GM19351 (cell line): ENCODE results near the gene ITLN1.
"Not testable (repeated sequence)": the region's sequence is repeated elsewhere in the genome, so short reads cannot be mapped to it uniquely, and the experiment has no call there.

Experiments used
- ATAC-seq: cut with Tn5 transposase; IDR thresholded peaks from one replicate; pipeline ENCODE4 v1.9.1; 2021; ENCODE audit warnings: mild to moderate bottlenecking, moderate library complexity; ENCODE audit not compliant: unreplicated experiment

Gene ITLN1

DNA sequence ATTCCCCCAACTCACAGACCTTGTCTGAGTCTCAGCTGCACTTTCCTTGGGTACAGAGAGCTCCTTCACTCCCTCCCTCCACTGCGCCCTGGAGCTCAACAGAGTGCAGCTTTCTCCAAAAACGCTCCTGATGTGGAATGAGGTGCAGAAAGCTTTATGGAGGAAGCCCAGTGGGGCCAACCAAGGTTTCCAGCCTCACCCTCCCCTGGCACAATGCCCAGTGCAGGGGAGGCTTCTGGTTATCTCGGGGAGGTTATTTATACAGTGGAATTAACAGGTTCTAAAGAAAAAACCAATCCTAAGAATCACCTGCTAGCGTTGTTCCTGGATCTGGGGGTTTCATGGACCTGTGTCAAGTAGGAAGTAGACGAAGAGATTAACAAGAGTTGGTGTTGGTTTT lies at the start of gene ITLN1:
ITLN1 (minus strand) TSS at position 139 of the 400 bp plus-strand sequence. CDS start 303 bp downstream, outside the sequence.
- no peak for ATAC-seq

DNA sequence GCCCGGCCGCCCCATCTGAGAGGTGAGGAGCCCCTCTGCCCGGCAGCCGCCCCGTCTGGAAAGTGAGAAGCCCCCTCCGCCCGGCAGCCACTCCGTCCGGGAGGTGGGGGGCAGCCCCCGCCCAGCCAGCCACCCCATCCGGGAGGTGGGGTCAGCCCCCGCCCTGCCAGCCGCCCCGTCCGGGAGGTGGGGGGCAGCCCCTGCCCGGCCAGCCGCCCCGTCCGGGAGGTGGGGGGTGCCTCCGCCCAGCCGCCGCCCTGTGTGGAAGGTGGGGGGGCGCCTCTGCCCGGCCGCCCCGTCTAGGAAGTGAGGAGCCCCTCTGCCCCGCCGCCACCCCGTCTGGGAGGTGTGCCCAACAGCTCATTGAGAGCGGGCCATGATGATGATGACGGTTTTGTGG lies 48.3 kb upstream of the ITLN1 start:
- not testable (repeated sequence) for ATAC-seq

DNA sequence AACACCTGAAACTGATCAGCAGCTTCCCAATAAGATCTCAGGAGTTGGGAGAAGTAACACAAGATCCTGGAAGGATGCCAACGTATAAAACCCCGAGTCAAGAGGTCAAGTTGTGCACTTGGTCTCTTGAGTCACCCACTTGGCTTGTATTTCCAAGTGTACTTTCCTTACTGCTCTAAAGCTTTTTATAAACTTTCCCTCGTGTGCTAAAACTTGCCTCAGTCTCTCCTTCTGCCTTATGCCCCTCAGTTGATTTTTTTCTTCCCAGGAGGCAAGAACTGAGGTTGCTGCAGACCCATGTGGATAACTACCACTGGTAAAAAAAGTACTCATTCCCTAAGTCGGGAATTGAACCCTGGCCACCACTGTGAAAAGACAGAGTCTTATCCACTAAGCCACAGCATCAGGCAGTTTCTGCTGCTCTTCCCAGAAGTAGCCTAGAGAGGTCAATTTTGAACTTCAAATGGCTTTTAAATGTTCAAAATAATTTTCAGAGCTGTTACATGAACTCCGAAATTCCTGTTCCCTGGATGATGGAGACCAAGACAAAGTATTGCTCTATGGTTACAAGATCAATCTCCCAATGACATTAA lies 40.8 kb upstream of the ITLN1 start:
- ATAC-seq, result no peak

DNA sequence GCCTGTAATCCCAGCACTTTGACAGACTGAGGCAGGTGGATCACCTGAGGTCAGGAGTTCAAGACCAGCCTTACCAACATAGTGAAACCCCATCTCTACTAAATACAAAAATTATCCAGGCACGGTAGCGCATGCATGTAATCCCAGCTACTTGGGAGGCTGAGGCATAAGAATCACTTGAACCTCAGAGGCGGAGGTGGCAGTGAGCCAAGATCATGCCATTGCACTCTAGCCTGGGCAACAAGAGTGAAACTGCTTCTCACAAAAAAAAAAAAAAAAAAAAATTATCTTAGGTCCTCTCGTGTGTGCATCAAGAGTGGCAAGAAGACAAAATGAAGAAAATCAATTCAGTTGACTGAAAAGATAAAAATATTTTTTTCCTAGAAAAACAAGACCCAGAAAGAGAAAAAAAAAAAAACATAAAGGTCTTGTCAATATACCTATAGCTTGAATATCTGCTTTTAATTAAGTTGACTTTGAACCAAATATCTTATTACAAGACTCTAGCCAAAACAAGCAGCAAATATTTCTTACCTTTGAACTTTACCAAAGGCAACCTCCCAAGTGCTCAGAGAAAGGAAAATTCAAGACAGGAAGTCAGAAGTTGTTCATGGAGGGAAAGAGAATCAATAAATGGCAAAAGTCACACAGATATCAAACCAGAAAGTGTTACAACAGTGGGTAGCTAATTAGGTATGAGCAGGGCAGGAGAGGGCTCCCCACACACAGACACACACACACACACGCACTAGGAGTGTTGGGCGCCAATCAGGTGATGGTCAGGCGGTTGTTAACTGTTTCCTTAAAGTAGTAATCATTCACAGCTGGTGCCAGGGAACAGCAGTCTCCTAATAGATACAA lies 40.0 kb upstream of the ITLN1 start:
- no peak for ATAC-seq

DNA sequence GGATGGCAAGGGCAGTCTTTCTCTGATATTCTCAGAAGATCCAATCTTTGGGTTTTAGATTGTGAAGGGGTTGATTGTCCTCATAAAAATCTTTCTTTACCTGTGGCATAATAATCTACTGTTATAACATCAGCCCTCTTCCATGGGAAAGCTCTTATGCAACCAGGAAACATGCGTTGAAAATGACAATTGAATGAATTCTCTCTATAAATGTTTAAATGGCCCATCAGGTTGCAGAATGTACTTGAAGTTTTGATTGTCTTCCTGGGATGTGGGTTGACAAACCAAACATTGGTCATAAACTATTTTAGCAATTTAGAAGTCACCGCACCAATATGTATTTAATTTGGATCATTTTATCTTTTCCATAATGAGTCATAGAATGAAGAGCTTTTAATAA lies 31.7 kb upstream of the ITLN1 start:
- no peak for ATAC-seq

DNA sequence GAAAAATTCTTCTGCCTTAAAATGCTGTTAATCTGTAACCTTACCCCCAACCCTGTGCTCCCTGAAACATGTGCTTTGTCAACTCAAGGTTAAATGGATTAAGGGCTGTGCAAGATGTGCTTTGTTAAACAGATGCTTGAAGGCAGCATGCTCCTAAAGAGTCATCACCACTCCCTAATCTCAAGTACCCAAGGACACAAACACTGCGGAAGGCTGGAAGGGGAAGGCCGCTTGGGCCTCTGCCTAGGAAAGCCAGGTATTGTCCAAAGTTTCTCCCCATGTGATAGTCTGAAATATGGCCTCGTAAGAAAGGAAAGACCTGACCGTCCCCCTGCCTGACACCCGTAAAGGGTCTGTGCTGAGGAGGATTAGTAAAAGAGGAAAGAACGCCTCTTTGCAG lies 28.2 kb upstream of the ITLN1 start:
- not testable (repeated sequence) for ATAC-seq

DNA sequence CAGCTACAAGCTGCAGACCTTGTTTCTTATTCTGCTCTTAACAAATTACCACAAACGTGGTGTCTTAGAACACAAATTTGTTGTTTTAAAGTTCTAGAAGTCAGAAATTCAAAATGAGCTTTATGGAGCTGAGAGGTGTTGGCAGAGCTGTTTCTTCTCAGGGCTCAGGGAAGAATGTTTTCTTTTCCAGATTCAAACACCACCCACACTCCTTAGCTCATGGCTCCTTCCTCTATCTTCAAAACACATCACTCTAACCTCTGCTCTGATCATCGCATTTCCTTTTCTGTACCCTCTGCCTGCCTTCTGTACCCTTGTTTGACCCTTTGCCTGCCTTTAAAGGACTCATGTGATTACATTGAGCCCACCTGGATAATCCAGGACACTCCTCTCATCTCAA lies 26.9 kb upstream of the ITLN1 start:
- ATAC-seq, result no peak

DNA sequence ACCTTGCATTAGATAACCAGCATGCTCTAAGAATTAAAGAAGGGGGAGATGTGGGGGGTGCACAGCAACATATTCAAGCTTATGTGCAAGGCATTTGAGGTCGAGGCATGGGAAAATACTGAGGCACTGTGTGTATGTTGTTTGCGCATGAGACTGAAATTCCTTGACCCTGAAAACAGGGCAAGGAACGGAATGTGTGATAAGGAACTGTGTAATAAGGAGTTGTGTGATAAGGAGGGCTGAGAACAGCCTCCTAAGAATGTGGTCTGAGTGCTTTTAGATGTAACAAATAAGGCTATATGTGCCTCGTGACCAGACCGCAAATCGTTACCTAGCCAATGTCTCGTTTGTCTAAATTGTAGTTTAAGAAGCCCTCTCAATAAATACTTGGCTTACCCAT lies 26.5 kb upstream of the ITLN1 start:
- no peak for ATAC-seq

DNA sequence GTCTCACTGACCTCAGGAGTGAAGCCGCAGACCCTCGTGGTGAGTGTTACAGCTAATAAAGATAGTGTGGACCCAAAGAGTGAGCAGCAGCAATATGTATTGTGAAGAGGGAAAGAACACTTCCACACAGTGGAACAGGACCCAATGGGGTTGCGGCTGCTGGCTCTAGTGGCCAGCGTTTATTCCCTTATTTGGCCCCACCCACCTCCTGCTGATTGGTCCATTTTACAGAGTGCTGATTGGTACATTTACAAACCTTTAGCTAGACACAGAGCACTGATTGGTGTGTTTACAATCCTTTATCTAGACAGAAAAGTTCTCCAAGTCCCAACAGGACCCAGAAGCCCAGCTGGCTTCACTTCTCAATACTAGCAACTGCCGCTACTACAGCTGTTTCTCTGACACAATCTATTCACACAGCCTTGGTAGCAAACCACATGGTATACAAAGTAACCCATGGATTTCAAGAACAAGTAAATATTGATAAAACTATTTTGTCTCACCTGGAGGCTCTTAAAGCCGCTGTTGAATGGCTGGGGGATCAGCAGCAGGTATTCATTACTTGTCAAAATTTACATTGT lies 25.3 kb upstream of the ITLN1 start:
- no peak for ATAC-seq

DNA sequence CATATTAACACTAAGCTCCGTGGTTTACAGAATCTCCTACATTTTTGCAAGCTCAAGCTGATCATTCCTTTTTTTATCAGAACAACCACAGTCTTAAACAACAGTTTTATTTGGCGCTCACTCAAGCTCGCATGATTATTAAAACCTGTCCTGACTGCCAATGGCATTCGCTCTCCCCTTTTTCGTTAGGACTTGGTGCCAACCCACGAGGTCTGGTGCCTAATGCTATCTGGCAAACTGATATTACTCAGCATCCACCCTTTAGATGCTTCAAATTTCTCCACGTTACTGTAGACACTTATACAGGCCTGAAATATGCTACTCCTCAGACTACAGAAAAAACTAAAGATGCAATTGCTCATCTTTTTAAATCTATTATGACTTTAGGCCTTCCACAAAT lies 23.0 kb upstream of the ITLN1 start:
- no peak for ATAC-seq

DNA sequence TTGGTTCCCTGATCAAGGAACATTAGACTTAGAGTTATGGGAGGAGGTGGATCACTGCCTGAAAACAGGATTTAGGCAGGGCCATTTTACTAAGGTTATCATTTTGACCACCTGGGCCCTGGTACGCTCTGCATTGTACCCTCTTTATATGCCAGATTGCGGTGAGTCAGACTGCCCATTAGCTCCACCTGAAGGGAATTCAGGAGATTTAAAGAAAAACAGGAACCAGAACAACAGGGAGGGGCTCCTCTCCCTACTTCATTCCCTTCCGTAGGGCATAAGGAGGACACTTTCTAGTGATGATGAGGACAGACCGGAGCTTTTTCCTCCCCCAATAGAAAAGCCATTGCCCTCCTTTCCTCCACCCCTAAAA lies 20.6 kb upstream of the ITLN1 start:
- ATAC-seq, result no peak

DNA sequence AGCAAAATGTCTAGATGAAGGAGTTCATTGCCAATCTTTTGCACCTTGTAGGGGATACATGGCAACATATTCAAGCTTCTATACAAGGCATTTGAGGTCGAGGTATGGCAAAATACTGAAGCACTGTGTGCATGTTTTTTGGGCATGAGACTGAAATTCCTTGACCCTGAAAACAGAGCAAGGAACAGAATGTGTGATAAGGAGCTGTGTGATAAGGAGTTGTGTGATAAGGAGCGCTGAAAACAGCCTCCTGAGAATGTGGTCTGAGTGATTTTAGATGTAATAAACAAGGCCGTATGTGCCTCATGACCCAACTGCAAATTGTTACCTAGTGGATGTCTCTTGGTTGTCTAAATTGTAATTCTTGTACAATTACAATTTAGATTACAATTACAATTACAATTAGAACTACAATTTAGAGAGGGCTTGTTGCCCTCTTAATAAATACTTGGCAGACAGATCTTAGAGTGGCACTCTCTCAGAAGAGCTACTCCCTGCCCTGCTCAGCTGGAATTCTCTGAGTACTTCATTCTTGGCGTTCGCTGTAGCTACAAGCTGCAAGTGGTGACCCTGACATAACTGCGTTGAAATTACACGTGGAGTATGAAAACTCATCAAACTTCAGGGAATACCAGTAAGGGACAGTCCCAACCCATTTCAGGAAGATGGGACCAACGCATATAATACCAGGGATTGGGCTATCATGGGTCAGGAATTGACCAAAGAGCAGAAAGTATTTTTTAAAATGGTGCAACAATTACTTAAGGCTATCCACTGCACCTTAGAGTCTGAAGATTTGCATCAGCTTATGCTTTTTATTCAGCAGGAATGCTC lies 20.0 kb upstream of the ITLN1 start:
- no peak for ATAC-seq

DNA sequence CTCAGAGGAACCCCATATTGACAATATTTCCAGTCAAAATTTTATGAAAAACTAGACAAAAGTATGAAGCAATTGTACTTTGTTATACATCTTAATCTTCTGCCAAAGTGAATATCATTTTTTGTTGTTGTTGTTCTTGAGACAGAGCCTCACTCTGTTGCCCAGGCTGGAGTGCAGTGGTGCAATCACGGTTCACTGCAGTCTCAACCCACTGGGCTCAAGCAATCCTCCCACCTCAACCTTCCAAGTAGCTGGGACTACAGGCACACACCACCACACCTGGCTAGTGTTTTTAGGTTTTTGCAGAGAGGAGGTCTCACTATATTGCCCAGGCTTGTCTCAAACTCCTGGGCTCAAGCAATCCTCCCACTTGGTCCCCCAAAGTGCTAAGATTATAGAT lies 17.3 kb upstream of the ITLN1 start:
- not testable (repeated sequence) for ATAC-seq

DNA sequence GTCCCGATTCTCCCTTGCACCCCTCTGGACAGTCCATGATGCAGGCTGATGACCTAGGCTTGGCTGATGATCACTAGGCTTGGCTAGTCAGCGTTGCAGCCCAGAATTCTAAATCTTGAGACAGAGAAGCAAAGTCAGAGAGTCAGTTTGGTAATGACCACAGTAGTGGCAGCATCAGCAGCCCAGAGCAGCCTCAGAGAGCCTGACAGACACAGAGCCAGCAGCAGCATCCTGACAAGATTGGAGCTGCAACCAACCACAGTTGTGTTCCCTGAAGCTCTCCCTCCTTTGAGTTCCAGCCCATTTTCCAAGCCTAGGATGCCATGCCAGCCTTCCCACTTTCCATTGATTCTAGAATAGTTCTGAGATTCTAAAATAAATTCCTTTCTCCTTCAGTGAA lies 16.8 kb upstream of the ITLN1 start:
- ATAC-seq, result no peak

DNA sequence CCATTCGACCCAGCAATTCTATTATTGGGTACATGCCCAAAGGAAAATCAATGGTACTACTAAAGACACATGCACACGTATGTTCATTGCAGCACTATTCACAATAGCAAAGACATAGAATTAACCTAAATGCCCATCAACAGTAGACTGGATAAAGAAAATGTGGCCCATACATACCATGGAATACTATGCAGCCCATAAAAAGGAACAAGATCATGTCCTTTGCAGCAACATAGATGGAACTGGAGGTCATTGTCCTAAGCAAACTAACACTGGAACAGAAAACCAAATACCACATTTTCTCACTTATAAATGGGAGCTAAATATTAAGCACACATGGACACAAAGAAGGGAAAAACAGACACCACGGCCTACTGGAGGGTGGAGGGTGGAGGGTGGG lies 15.7 kb upstream of the ITLN1 start:
- not testable (repeated sequence) for ATAC-seq

DNA sequence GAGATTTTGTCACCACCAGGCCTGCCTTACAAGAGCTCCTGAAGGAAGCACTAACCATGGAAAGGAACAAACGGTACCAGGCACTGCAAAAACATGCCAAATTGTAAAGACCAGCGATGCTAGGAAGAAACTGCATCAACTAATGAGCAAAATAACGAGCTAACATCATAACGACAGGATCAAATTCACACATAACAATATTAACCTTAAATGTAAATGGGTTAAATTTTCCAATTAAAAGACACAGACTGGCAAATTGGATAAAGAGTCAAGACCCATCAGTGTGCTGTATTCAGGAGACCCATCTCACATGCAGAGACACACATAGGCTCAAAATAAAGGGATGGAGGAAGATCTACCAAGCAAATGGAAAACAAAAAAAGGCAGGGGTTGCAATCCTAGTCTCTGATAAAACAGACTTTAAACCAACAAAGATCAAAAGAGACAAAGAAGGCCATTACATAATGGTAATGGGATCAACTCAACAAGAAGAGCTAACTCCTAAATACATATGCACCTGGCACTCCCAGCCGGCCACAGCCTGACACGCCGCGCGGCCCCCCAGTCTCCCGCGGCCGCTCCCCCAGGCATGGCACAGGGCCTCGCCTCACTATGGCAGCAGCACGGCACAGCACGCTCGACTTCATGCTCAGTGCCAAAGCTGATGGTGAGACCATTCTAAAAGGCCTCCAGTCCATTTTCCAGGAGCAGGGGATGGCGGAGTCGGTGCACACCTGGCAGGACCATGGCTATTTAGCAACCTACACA lies 9.6 kb upstream of the ITLN1 start:
- ATAC-seq, result not testable (repeated sequence)

DNA sequence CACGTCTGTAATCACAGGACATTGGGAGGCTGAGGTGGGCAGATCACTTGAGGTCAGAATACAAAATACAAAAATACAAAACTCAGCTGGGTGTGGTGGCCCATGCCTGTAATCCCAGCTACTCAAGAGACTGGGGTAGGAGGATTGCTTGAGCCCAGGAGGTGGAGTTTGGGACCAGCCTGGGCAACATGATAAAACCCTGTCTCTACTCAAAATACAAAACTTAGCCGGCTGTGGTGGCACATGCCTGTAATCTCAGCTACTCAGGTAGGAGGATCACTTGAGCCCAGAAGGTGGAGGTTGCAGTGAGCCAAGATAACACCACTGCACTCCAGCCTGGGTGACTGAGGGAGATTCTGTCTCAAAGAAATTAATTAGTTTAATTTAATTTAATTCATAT lies 6.5 kb upstream of the ITLN1 start:
- ATAC-seq, result no peak

DNA sequence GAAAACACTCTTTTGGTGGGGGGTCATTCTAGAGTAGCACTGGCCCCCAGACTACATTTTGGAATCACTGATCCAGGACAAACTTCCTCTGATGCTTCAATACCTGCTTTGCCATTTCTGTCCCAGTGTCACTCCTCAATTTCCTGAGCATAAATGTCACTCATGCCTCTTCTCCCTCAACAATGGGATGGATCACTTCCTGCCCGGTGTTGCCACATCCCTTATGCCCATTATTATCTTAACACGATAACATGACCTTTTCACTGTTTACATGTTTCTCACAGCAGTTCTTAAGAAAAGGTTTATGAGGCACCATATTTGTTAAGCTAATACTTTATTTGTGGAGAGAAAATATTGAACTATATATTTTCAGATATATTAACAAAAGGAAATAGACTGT lies 3.9 kb upstream of the ITLN1 start:
- ATAC-seq, result no peak

DNA sequence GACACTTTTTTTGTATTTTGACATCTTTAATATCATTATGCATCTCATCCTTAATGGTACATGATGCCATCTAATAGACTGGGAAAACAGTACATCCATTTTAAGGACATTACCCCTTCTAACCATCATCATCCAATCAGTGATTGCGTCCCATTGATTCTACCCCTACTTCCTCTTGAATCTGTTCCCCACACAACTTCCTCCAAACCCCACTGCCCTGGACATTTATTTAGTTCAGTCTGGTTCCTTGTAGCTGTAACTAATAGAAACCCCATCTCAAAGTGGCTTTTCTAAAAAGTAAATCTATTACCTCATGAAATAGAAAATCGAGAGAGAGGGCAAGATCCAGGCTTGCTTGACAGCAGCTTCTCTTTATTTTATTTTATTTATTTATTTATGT lies 2.1 kb upstream of the ITLN1 start:
- no peak for ATAC-seq

DNA sequence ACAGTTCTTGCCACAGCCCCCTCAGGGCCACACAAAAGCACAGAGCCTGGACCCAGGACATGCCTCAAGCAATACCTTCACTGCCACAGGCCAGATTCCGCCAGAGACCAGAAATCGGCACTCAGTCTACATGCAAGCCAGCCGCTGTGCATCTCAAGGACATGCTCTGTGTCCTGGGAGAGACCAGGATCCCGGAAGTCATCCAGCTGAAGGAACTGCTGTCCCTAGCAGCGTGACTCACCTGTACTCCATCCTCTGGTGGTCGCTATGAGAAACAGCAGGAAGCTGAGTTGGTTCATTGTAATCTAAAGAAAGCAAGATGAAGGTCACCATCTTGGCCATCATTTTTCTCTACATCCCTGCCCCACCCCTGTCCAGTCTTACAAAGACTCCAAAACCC lies 401 bp downstream of the ITLN1 start:
- no peak for ATAC-seq
